ENCODE results near the gene GDI2. TPM values are rescaled to one million over a fixed set of nuclear protein-coding genes. Genes with fewer than 3 reads are reported as not detected.
"Not testable (repeated sequence)": the region's sequence is repeated elsewhere in the genome, so short reads cannot be mapped to it uniquely, and the experiment has no call there.

Gene GDI2
- total and polyA plus RNA-seq, 4 experiments from 2014 or later, result 137 to 248 (median 167) TPM

- H3K4me1 ChIP-seq (ENCODE audit: insufficient read depth, low read length), result peaks cover 10% of the 10 kb centered on the region
- intact Hi-C loops (cut with micrococcal nuclease), result no loop called here
- no peak overlapping the region for H3K4me3 ChIP-seq (ENCODE audit: low read length in 2 of 2)
- ChIA-PET POLR2A (ENCODE audit: partially characterized antibody) (interaction anchor here (1.7 kb wide), 1 partner anchor 20 kb away, joined by 9 read pairs; the partner anchor contains the start of gene GDI2), CTCF (ENCODE audit: partially characterized antibody) (interaction anchor here (0.7 to 1.8 kb wide), 3 partner anchors 9 to 16 kb away, joined by 3 to 6 read pairs (median 4); no protein-coding TSS in a partner anchor)
- no peaks in the 10 kb centered on the region for H3K9me3 ChIP-seq (ENCODE audit: control insufficient read depth in 1 of 2, low read length in 2 of 2)
- no peaks in the 10 kb centered on the region for H3K27me3 ChIP-seq (ENCODE audit: insufficient read depth, low read length)
- no peak for DNase-seq
- peaks cover 8 to 13% (median 11%) of the 10 kb centered on the region in 4 donors for H3K4me1 Mint-ChIP-seq
- no peaks in the 10 kb centered on the region for H3K27me3 Mint-ChIP-seq
- H3K36me3 Mint-ChIP-seq, result peaks cover 41 to 65% of the 10 kb centered on the region in 2 donors
- no peak overlapping the region for H3K4me3 Mint-ChIP-seq
- peaks cover 61% of the 10 kb centered on the region for H3K36me3 ChIP-seq (ENCODE audit: insufficient read depth, low read length)
- H3K27ac ChIP-seq (ENCODE audit: low read depth, low read length), result no peak overlapping the region
- H3K27ac Mint-ChIP-seq, result peak overlapping the region in 3 of 7 donors; percentile 25 to 59 (median 53)
- H3K9me3 Mint-ChIP-seq, result no peaks in the 10 kb centered on the region
Measured at GRCh38 chr10:5794236-5794635, 19.0 kb downstream of the GDI2 start.

- CTCF ChIA-PET (ENCODE audit: partially characterized antibody), result no interaction called here
- H3K4me3 ChIP-seq (ENCODE audit: low read length in 2 of 2), result no peak overlapping the region
- POLR2A ChIA-PET (ENCODE audit: partially characterized antibody), result interaction anchor here (0.6 kb wide), 1 partner anchor 25 kb away, joined by 3 read pairs; no protein-coding TSS in a partner anchor
Measured at GRCh38 chr10:5789626-5790025, 23.6 kb downstream of the GDI2 start.

GRCh38 chr10:5788969-5789368, 24.3 kb downstream of the GDI2 start:
- POLR2A ChIA-PET (ENCODE audit: partially characterized antibody), result interaction anchor here (1.3 kb wide), 1 partner anchor 24 kb away, joined by 6 read pairs; the partner anchor contains the start of gene GDI2
- Mint-ChIP-seq H3K27ac (peak overlapping the region in 6 of 7 donors; percentile 43 to 85 (median 62)), H3K4me1 (peaks cover 12 to 28% (median 21%) of the 10 kb centered on the region in 4 donors), H3K36me3 (peaks cover 72 to 75% of the 10 kb centered on the region in 2 donors), H3K4me3 (peak overlapping the region in 1 of 8 donors; percentile 33), H3K9me3 (peaks cover 0 to 10% (median 7%) of the 10 kb centered on the region in 8 donors), H3K27me3 (no peaks in the 10 kb centered on the region)
- H3K9me3 ChIP-seq (ENCODE audit: control insufficient read depth in 1 of 2, low read length in 2 of 2), result no peaks in the 10 kb centered on the region
- no peak overlapping the region for H3K27ac ChIP-seq (ENCODE audit: low read depth, low read length)
- H3K4me1 ChIP-seq (ENCODE audit: insufficient read depth, low read length), result peaks cover 18% of the 10 kb centered on the region
- no peak overlapping the region for H3K4me3 ChIP-seq (ENCODE audit: low read length in 2 of 2)
- DNase-seq, result peak in 1 of 5 donors; percentile 13
- intact Hi-C loops (cut with micrococcal nuclease), result no loop called here
- CTCF ChIA-PET (ENCODE audit: partially characterized antibody), result no interaction called here
- H3K27me3 ChIP-seq (ENCODE audit: insufficient read depth, low read length), result no peaks in the 10 kb centered on the region
- peaks cover 72% of the 10 kb centered on the region for H3K36me3 ChIP-seq (ENCODE audit: insufficient read depth, low read length)

More at GRCh38 chr10:5789626-5790025, 23.6 kb downstream of the GDI2 start:
- Mint-ChIP-seq H3K36me3 (peaks cover 66 to 74% of the 10 kb centered on the region in 2 donors), H3K9me3 (peaks cover 0 to 3% (median 1%) of the 10 kb centered on the region in 8 donors), H3K27ac (peak overlapping the region in 6 of 7 donors; percentile 17 to 72 (median 49)), H3K4me3 (peak overlapping the region in 1 of 8 donors; percentile 15), H3K4me1 (peaks cover 12 to 28% (median 21%) of the 10 kb centered on the region in 4 donors), H3K27me3 (no peaks in the 10 kb centered on the region)
- Histone ChIP-seq H3K27ac (ENCODE audit: low read depth, low read length) (no peak overlapping the region), H3K4me1 (ENCODE audit: insufficient read depth, low read length) (peaks cover 18% of the 10 kb centered on the region), H3K27me3 (ENCODE audit: insufficient read depth, low read length) (no peaks in the 10 kb centered on the region), H3K36me3 (ENCODE audit: insufficient read depth, low read length) (peaks cover 70% of the 10 kb centered on the region), H3K9me3 (ENCODE audit: control insufficient read depth in 1 of 2, low read length in 2 of 2) (no peaks in the 10 kb centered on the region)
- no peak for DNase-seq
- intact Hi-C loops (cut with micrococcal nuclease), result no loop called here

- Mint-ChIP-seq H3K4me3 (no peak overlapping the region), H3K27me3 (no peaks in the 10 kb centered on the region), H3K27ac (peak overlapping the region in 4 of 7 donors; percentile 22 to 81 (median 43)), H3K36me3 (peaks cover 75 to 79% of the 10 kb centered on the region in 2 donors), H3K9me3 (peaks cover 2 to 23% (median 14%) of the 10 kb centered on the region in 8 donors), H3K4me1 (peaks cover 21 to 53% (median 32%) of the 10 kb centered on the region in 4 donors)
- DNase-seq, result no peak
- intact Hi-C loops (cut with micrococcal nuclease), result no loop called here
- Histone ChIP-seq H3K4me1 (ENCODE audit: insufficient read depth, low read length) (peaks cover 7% of the 10 kb centered on the region), H3K27ac (ENCODE audit: low read depth, low read length) (no peak overlapping the region), H3K27me3 (ENCODE audit: insufficient read depth, low read length) (no peaks in the 10 kb centered on the region), H3K9me3 (ENCODE audit: control insufficient read depth in 1 of 2, low read length in 2 of 2) (no peaks in the 10 kb centered on the region), H3K36me3 (ENCODE audit: insufficient read depth, low read length) (peaks cover 44% of the 10 kb centered on the region), H3K4me3 (ENCODE audit: low read length in 2 of 2) (no peak overlapping the region)
- CTCF ChIA-PET (ENCODE audit: partially characterized antibody), result interaction anchor here (1.4 kb wide), 1 partner anchor 11 kb away, joined by 4 read pairs; no protein-coding TSS in a partner anchor
- POLR2A ChIA-PET (ENCODE audit: partially characterized antibody), result no interaction called here
Measured at GRCh38 chr10:5783300-5783699, 29.9 kb downstream of the GDI2 start.

- ChIA-PET POLR2A (ENCODE audit: partially characterized antibody) (no interaction called here), CTCF (ENCODE audit: partially characterized antibody) (no interaction called here)
- no peaks in the 10 kb centered on the region for H3K27me3 Mint-ChIP-seq
- Histone ChIP-seq H3K27ac (ENCODE audit: low read depth, low read length) (no peak overlapping the region), H3K4me3 (ENCODE audit: low read length in 2 of 2) (no peak overlapping the region), H3K9me3 (ENCODE audit: control insufficient read depth in 1 of 2, low read length in 2 of 2) (no peaks in the 10 kb centered on the region), H3K4me1 (ENCODE audit: insufficient read depth, low read length) (peaks cover 7% of the 10 kb centered on the region), H3K27me3 (ENCODE audit: insufficient read depth, low read length) (no peaks in the 10 kb centered on the region), H3K36me3 (ENCODE audit: insufficient read depth, low read length) (peaks cover 38% of the 10 kb centered on the region)
- peaks cover 74 to 79% of the 10 kb centered on the region in 2 donors for H3K36me3 Mint-ChIP-seq
- no peak for DNase-seq
- intact Hi-C loops (cut with micrococcal nuclease), result no loop called here
- peak overlapping the region in 5 of 7 donors; percentile 8 to 87 (median 49) for H3K27ac Mint-ChIP-seq
- peaks cover 19 to 54% (median 33%) of the 10 kb centered on the region in 4 donors for H3K4me1 Mint-ChIP-seq
- H3K4me3 Mint-ChIP-seq, result no peak overlapping the region
- peaks cover 2 to 23% (median 14%) of the 10 kb centered on the region in 8 donors for H3K9me3 Mint-ChIP-seq
Measured at GRCh38 chr10:5782174-5782573, 31.1 kb downstream of the GDI2 start.

- H3K27ac Mint-ChIP-seq, result peak overlapping the region in 1 of 7 donors; percentile 16
Measured at GRCh38 chr10:5779730-5780129, 33.5 kb downstream of the GDI2 start.

GRCh38 chr10:5777758-5778157, 35.5 kb downstream of the GDI2 start:
- peaks cover 16% of the 10 kb centered on the region for H3K36me3 ChIP-seq (ENCODE audit: insufficient read depth, low read length)
- Mint-ChIP-seq H3K27ac (peak overlapping the region; percentile 17 to 93 (median 78)), H3K4me3 (peak overlapping the region in 1 of 8 donors; percentile 31), H3K4me1 (peaks cover 40 to 78% (median 52%) of the 10 kb centered on the region in 4 donors), H3K36me3 (peaks cover 48 to 73% of the 10 kb centered on the region in 2 donors)
- intact Hi-C loops (cut with micrococcal nuclease), result loop anchor here (10.0 kb wide), 1 partner anchor 93 kb away; the partner anchor contains the start of gene TASOR2
- H3K27me3 ChIP-seq (ENCODE audit: insufficient read depth, low read length); CTCF ChIA-PET (ENCODE audit: partially characterized antibody); H3K27ac ChIP-seq (ENCODE audit: low read depth, low read length); POLR2A ChIA-PET (ENCODE audit: partially characterized antibody); H3K27me3 Mint-ChIP-seq; DNase-seq; H3K9me3 Mint-ChIP-seq; H3K9me3 ChIP-seq (ENCODE audit: control insufficient read depth in 1 of 2, low read length in 2 of 2); H3K4me3 ChIP-seq (ENCODE audit: low read length in 2 of 2): not testable (repeated sequence)
- H3K4me1 ChIP-seq (ENCODE audit: insufficient read depth, low read length), result peaks cover 33% of the 10 kb centered on the region

More at GRCh38 chr10:5779730-5780129, 33.5 kb downstream of the GDI2 start:
- Histone ChIP-seq H3K4me3 (ENCODE audit: low read length in 2 of 2) (no peak overlapping the region), H3K27ac (ENCODE audit: low read depth, low read length) (no peak overlapping the region), H3K9me3 (ENCODE audit: control insufficient read depth in 1 of 2, low read length in 2 of 2) (no peaks in the 10 kb centered on the region), H3K27me3 (ENCODE audit: insufficient read depth, low read length) (no peaks in the 10 kb centered on the region), H3K36me3 (ENCODE audit: insufficient read depth, low read length) (peaks cover 20% of the 10 kb centered on the region), H3K4me1 (ENCODE audit: insufficient read depth, low read length) (peaks cover 31% of the 10 kb centered on the region)
- CTCF ChIA-PET (ENCODE audit: partially characterized antibody), result no interaction called here
- POLR2A ChIA-PET (ENCODE audit: partially characterized antibody), result no interaction called here
- Mint-ChIP-seq H3K36me3 (peaks cover 58 to 73% of the 10 kb centered on the region in 2 donors), H3K27me3 (no peaks in the 10 kb centered on the region), H3K9me3 (peaks cover 2 to 21% (median 14%) of the 10 kb centered on the region in 8 donors), H3K4me1 (peaks cover 35 to 70% (median 51%) of the 10 kb centered on the region in 4 donors), H3K4me3 (no peak overlapping the region)
- intact Hi-C loops (cut with micrococcal nuclease), result loop anchor here (10.0 kb wide), 1 partner anchor 95 kb away; the partner anchor contains the start of gene TASOR2
- DNase-seq, result no peak
